SK-N-SH treated with all-trans-retinoic acid at 6 μM for 48 hours (cell line): ENCODE data around the gene TLE1.

Experiments
- ATAC-seq: fragments of 200-7000 bp; cut with Tn5 transposase; 3 replicates; pipeline ENCODE4 v1.9.1; 2020; ENCODE audit warnings: mild to moderate bottlenecking, moderate library complexity
- BACH2 ChIP-seq: fragments of 250-450 bp; sonication (Bioruptor Pico); IDR thresholded peaks from 2 replicates; pipeline ENCODE4 v1.9.0; 2021; ENCODE audit warnings: mild to moderate bottlenecking, borderline replicate concordance
- CSDC2 ChIP-seq: fragments of 250-450 bp; sonication (Bioruptor Pico); IDR thresholded peaks from 2 replicates; pipeline ENCODE4 v1.5.0; 2020; ENCODE audit warnings: mild to moderate bottlenecking, moderate library complexity
- CSRNP3 ChIP-seq: fragments of 250-450 bp; sonication (Bioruptor Pico); IDR thresholded peaks from 2 replicates; pipeline ENCODE4 v1.5.1; 2021; ENCODE audit warnings: mild to moderate bottlenecking, moderate library complexity
- ESRRG ChIP-seq: fragments of 250-450 bp; sonication (Bioruptor Pico); IDR thresholded peaks from 2 replicates; pipeline ENCODE4 v1.6.1; 2021; ENCODE audit warnings: mild to moderate bottlenecking
- GLIS3 ChIP-seq: fragments of 250-450 bp; sonication (Bioruptor Pico); IDR thresholded peaks from 2 replicates; pipeline ENCODE4 v1.5.0; 2020; ENCODE audit warnings: mild to moderate bottlenecking, moderate library complexity
- ISL1 ChIP-seq: fragments of 250-450 bp; sonication (Bioruptor Pico); IDR thresholded peaks from 2 replicates; pipeline ENCODE4 v2.1.2; 2022; ENCODE audit warnings: mild to moderate bottlenecking, moderate library complexity
- PATZ1 ChIP-seq: fragments of 250-450 bp; sonication (Bioruptor Pico); IDR thresholded peaks from 2 replicates; pipeline ENCODE4 v1.8.0; 2020; ENCODE audit warnings: mild to moderate bottlenecking, moderate library complexity, borderline replicate concordance
- PPARA ChIP-seq: fragments of 250-450 bp; sonication (Bioruptor Pico); IDR thresholded peaks from 2 replicates; pipeline ENCODE4 v1.5.0; 2020; ENCODE audit warnings: mild to moderate bottlenecking, borderline replicate concordance
- RARB ChIP-seq: fragments of 250-450 bp; sonication (Bioruptor Pico); IDR thresholded peaks from 2 replicates; pipeline ENCODE4 v1.8.0; 2021; ENCODE audit warnings: mild to moderate bottlenecking, moderate library complexity
- SNAI2 ChIP-seq: fragments of 250-450 bp; sonication (Bioruptor Pico); IDR thresholded peaks from 2 replicates; pipeline ENCODE4 v1.5.0; 2020; ENCODE audit warnings: mild to moderate bottlenecking, moderate library complexity
- TCF4 ChIP-seq: fragments of 250-450 bp; sonication (Bioruptor Pico); IDR thresholded peaks from 2 replicates; pipeline ENCODE4 v1.8.0; 2021; ENCODE audit warnings: mild to moderate bottlenecking, moderate library complexity, borderline replicate concordance
- TOX ChIP-seq: fragments of 250-450 bp; sonication (Bioruptor Pico); IDR thresholded peaks from 2 replicates; pipeline ENCODE4 v1.8.0; 2021; ENCODE audit warnings: mild to moderate bottlenecking, moderate library complexity, borderline replicate concordance
- ZC3H10 ChIP-seq: fragments of 250-450 bp; sonication (Bioruptor Pico); IDR thresholded peaks from 2 replicates; pipeline ENCODE4 v1.5.1; 2021; ENCODE audit warnings: mild to moderate bottlenecking, moderate library complexity
- ZFP3 ChIP-seq: fragments of 250-450 bp; sonication (Bioruptor Pico); IDR thresholded peaks from 2 replicates; pipeline ENCODE4 v1.5.0; 2020; ENCODE audit warnings: mild to moderate bottlenecking, moderate library complexity
- ZFP30 ChIP-seq: fragments of 450-650 bp; formaldehyde crosslinking; IDR thresholded peaks from 2 replicates; pipeline ENCODE4 v1.5.0; 2022; ENCODE audit warnings: mild to moderate bottlenecking, moderate library complexity
- ZNF565 ChIP-seq: fragments of 450-650 bp; formaldehyde crosslinking; conservative IDR thresholded peaks from 2 replicates; pipeline ENCODE4 v1.5.0; 2020; ENCODE audit warnings: low read depth, mild to moderate bottlenecking, moderate library complexity
- ZNF70 ChIP-seq: fragments of 450-650 bp; formaldehyde crosslinking; IDR thresholded peaks from 2 replicates; pipeline ENCODE4 v1.5.0; 2020; ENCODE audit warnings: mild to moderate bottlenecking, moderate library complexity
- ZNF8 ChIP-seq: fragments of 450-650 bp; formaldehyde crosslinking; IDR thresholded peaks from 2 replicates; pipeline ENCODE4 v1.5.0; 2020; ENCODE audit warnings: mild to moderate bottlenecking, moderate library complexity
- TF ChIP-seq, protein P1 (sequence below): fragments of 250-450 bp; sonication (Bioruptor Pico); IDR thresholded peaks from 2 replicates; pipeline ENCODE4 v1.5.1; 2020; ENCODE audit warnings: low read depth, mild to moderate bottlenecking, moderate library complexity
- TF ChIP-seq, protein P2 (sequence below): fragments of 250-450 bp; sonication (Bioruptor Pico); IDR thresholded peaks from 2 replicates; pipeline ENCODE4 v1.5.0; 2020; ENCODE audit warnings: mild to moderate bottlenecking, moderate library complexity
- TF ChIP-seq, protein P3 (sequence below): fragments of 250-450 bp; sonication (Bioruptor Pico); IDR thresholded peaks from 2 replicates; pipeline ENCODE4 v1.8.0; 2021; ENCODE audit warnings: low read depth, mild to moderate bottlenecking, moderate library complexity, borderline replicate concordance

Gene TLE1

DNA sequence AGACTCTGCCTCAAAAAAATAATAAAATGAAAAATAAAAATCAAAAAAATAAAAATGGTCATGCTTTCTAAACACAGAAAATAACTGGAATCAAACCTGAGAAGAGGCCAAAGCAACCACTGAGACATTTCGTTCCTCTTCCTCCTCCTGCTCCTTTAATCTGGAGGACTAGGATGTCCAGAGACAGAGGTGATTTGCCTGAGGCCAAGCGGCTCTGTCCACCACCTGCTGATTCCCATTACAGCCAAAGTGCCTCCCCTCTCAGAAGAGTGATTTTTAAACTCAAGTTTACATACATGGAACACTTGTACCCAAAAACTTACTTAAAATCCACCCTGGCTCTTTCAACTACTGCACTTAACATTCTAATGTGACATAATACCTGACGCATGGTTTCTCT lies 65.6 kb downstream of the TLE1 start (continued):
- TF ChIP-seq, protein P1, sequence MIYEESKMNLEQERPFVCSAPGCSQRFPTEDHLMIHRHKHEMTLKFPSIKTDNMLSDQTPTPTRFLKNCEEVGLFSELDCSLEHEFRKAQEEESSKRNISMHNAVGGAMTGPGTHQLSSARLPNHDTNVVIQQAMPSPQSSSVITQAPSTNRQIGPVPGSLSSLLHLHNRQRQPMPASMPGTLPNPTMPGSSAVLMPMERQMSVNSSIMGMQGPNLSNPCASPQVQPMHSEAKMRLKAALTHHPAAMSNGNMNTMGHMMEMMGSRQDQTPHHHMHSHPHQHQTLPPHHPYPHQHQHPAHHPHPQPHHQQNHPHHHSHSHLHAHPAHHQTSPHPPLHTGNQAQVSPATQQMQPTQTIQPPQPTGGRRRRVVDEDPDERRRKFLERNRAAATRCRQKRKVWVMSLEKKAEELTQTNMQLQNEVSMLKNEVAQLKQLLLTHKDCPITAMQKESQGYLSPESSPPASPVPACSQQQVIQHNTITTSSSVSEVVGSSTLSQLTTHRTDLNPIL: no peak

DNA sequence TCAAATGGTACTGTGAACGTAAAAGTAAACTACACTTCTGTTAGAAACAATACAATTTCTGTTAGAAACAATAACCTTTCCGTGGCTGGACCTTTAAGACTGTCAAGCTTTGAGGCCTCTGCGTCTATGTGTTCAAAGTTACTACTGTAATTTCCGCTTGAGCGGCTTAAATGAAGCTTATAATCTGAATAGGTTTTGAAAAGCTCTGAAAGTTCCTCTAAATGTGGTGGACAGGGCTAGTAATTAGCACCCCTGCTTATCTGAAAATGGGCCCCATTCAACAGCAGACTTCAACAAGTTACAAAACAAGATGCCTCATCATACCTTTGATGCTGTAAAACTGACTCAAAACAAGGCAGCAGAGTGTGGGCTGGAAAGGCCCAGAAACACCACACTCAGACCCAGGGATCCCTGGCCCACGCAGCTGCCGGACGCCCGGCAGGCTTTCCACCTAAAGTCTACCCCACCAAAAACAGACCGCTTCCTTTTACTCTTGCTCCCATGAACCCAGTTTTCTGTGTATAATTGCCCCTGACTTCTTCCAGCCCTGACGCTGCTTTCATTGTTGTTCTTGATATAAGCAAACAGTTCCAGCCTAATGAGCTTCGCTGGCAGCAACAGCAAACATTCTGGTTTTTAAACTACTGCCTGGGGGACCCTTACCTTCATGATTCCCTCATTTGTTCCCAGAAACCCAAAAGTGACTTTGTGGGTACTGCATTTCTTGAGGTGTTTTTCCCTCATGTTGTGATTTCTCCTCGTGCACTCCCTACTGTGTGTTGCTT lies 66.7 kb downstream of the TLE1 start:
- TF ChIP-seq BACH2 (CRISPR knock-in tag) (no peak), ESRRG (CRISPR knock-in tag) (no peak), ZNF70 (CRISPR knock-in tag) (no peak), SNAI2 (no peak), ISL1 (no peak), ZNF8 (CRISPR knock-in tag) (no peak)
- TF ChIP-seq, protein P1: no peak
- no peak for ATAC-seq

GRCh38 chr9:81621785-81622259 lies 67.5 kb downstream of the TLE1 start:
- no peak for ATAC-seq
- TF ChIP-seq ZFP30 (CRISPR knock-in tag): no peak
- no peak for TF ChIP-seq CSDC2 (CRISPR knock-in tag)
- TF ChIP-seq ISL1: no peak
- TF ChIP-seq SNAI2: no peak
- no peak for TF ChIP-seq BACH2 (CRISPR knock-in tag)
- no peak for TF ChIP-seq TCF4 (CRISPR knock-in tag)
- no peak for TF ChIP-seq ESRRG (CRISPR knock-in tag)
- no peak for TF ChIP-seq PATZ1 (CRISPR knock-in tag)
- no peak for TF ChIP-seq ZFP3 (CRISPR knock-in tag)
- no peak for TF ChIP-seq ZC3H10 (CRISPR knock-in tag)
- no peak for TF ChIP-seq TOX
- TF ChIP-seq CSRNP3 (CRISPR knock-in tag): no peak

GRCh38 chr9:81621118-81621517 lies 68.2 kb downstream of the TLE1 start:
- no peak for ATAC-seq
- no peak for TF ChIP-seq PATZ1 (CRISPR knock-in tag)
- TF ChIP-seq CSDC2 (CRISPR knock-in tag): no peak
- TF ChIP-seq, protein P2, sequence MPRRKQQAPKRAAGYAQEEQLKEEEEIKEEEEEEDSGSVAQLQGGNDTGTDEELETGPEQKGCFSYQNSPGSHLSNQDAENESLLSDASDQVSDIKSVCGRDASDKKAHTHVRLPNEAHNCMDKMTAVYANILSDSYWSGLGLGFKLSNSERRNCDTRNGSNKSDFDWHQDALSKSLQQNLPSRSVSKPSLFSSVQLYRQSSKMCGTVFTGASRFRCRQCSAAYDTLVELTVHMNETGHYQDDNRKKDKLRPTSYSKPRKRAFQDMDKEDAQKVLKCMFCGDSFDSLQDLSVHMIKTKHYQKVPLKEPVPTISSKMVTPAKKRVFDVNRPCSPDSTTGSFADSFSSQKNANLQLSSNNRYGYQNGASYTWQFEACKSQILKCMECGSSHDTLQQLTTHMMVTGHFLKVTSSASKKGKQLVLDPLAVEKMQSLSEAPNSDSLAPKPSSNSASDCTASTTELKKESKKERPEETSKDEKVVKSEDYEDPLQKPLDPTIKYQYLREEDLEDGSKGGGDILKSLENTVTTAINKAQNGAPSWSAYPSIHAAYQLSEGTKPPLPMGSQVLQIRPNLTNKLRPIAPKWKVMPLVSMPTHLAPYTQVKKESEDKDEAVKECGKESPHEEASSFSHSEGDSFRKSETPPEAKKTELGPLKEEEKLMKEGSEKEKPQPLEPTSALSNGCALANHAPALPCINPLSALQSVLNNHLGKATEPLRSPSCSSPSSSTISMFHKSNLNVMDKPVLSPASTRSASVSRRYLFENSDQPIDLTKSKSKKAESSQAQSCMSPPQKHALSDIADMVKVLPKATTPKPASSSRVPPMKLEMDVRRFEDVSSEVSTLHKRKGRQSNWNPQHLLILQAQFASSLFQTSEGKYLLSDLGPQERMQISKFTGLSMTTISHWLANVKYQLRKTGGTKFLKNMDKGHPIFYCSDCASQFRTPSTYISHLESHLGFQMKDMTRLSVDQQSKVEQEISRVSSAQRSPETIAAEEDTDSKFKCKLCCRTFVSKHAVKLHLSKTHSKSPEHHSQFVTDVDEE: no peak
- TF ChIP-seq, protein P3, sequence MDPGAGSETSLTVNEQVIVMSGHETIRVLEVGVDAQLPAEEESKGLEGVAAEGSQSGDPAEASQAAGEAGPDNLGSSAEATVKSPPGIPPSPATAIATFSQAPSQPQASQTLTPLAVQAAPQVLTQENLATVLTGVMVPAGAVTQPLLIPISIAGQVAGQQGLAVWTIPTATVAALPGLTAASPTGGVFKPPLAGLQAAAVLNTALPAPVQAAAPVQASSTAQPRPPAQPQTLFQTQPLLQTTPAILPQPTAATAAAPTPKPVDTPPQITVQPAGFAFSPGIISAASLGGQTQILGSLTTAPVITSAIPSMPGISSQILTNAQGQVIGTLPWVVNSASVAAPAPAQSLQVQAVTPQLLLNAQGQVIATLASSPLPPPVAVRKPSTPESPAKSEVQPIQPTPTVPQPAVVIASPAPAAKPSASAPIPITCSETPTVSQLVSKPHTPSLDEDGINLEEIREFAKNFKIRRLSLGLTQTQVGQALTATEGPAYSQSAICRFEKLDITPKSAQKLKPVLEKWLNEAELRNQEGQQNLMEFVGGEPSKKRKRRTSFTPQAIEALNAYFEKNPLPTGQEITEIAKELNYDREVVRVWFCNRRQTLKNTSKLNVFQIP (CRISPR knock-in tag): no peak
- no peak for TF ChIP-seq TOX
- no peak for TF ChIP-seq ZNF565 (CRISPR knock-in tag)
- no peak for TF ChIP-seq TCF4 (CRISPR knock-in tag)
- TF ChIP-seq, protein P1: no peak
- no peak for TF ChIP-seq ZNF70 (CRISPR knock-in tag)
- TF ChIP-seq RARB (CRISPR knock-in tag): no peak
- TF ChIP-seq PPARA (CRISPR knock-in tag): no peak
- TF ChIP-seq ESRRG (CRISPR knock-in tag): no peak
- TF ChIP-seq GLIS3 (CRISPR knock-in tag): no peak
- no peak for TF ChIP-seq BACH2 (CRISPR knock-in tag)
